CD1c-positive myeloid dendritic cell (primary cell): ENCODE results near the gene PRR12.
"Not testable (repeated sequence)": the region's sequence is repeated elsewhere in the genome, so short reads cannot be mapped to it uniquely, and the experiment has no call there.

ENCODE experiments used
- DNase-seq: peaks from one replicate; pipeline ENCODE4 v3.0.0-alpha.2; 2016; ENCODE audit errors: extremely low spot score

PRR12 gene

DNA sequence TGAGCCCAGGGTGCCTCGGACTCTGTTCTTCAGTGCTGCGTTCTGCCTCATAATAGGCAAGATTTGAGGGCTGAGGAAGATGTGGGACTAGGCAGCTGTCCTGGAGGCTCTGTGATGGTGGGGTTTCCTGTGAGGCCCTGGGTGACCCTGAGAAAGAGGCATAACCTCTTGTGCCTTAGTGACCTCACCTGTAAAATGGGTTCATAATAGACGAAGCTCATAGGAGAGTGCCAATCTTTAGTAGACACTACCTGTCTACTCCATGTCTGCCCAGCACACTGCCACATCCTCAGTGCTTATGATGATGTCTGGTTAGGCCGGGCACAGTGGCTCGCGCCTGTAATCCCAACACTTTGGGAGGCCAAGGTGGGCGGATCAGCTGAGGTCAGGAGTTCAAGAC, 25.6 kb downstream of the PRR12 start:
- DNase-seq, result no peak

DNA sequence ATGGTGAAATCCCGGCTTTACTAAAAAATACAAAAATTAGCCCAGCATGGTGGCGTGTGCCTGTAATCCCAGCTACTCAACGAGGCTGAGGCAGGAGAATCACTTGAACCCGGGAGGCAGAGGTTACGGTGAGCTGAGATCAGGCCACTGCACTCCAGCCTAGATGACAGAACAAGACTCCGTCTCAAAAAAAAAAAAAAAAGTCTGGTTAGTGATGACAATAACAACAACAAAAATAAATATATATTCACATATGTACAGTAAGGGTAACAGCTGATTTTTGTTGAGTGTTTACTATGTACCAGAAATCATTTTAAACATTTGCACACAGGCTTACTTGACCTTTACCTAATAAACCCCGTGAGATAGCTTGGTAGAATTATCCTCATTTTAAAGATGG, 26.0 kb downstream of the PRR12 start:
- no peak for DNase-seq

DNA sequence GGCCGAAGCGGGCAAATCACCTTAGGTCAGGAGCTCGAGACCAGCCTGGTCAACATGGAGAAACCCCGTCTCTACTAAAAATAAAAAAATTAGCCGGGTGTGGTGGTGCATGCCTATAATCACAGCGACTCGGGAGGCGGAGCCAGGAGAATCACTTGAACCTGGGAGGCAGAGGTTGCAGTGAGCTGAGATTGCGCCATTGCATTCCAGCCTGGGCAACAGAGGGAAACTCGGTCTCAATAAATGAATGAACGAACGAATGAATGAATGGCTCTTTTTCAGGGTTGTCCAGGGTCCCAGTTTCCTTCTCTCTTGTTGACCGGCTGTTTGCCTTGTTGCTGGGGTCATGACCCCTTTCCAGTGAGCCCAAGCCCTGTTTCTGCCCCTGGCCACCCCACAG, 26.9 kb downstream of the PRR12 start:
- DNase-seq, result not testable (repeated sequence)

DNA sequence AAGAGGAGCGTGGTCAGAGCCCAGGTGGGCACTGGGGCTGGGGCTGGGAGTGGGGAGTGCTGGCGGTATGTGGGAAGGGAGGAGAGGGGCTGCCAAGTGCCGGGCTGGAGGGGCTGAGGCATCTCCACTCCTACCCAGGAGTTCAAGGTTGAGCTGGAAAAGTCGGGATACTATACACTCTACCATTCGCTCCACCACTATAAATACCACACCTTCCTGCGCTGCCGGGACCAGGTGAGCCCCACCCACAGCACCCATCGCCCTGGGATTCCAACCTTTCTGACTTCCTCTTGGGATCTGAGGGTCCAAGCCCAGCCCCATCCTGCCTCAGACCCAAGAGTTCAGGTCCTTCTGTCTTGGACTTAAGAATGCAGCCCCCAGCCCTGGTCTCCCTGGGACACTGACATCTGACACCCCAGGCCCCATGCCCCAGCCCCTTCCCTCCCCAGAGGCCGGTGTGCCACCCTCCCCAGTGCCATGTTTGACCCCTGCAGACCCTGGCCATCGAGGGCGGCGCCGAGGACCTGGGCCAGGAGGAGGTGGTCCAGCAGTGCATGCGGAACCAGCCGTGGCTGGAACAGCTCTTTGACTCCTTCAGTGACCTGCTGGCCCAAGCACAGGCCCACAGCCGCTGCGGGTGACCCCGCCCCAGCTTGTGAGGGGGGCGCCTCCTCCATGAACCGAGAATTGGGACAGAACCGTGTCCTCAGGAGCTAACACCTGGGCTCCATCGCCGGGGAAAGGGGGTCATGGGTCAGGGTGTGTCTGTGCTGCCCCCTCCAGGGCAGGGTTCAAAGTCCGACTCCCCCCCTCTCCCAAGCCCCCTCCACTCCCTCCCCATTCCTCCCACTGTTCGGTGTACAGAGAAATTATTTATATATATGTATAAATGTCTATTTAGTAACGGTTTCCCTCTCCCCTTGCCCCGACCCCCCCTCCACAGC, 34.3 kb downstream of the PRR12 start:
- DNase-seq, result no peak

DNA sequence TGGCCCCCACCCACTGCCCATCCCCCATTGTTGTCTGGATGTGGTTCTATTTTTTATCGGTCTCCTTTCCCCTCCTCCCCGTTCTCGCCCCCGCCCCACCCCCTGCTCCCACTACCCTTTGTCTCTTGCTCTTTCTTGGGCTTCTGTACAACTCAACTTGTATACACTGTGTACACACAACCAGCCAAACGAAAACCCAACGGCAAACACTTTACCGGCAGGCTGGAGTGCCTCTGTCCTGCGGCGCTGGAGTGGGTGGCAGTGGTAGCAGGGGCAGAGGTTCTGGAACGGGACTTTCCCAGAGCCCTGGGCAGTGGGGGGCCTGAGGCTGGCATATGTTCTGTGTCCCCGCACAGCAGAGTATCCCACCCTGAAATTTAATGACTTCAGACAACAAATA, 35.2 kb downstream of the PRR12 start:
- no peak for DNase-seq

DNA sequence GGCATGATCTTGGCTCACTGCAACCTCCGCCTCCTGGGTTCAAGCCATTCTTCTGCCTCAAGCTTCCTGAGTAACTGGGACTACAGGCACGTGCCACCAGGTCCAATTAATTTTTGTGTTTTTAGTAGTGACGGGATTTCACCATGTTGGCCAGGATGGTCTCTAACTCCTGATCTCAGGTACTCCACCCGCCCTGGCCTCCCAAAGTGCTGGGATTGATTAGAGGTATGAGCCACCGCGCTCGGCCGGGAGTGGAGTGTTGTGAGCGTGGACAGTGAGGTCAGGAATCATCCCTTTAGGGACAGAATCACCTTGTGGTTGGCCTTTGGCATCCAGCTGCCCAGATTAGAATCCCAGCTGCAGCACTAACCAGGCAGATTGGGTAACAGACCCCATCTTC, 38.7 kb downstream of the PRR12 start:
- no peak for DNase-seq

DNA sequence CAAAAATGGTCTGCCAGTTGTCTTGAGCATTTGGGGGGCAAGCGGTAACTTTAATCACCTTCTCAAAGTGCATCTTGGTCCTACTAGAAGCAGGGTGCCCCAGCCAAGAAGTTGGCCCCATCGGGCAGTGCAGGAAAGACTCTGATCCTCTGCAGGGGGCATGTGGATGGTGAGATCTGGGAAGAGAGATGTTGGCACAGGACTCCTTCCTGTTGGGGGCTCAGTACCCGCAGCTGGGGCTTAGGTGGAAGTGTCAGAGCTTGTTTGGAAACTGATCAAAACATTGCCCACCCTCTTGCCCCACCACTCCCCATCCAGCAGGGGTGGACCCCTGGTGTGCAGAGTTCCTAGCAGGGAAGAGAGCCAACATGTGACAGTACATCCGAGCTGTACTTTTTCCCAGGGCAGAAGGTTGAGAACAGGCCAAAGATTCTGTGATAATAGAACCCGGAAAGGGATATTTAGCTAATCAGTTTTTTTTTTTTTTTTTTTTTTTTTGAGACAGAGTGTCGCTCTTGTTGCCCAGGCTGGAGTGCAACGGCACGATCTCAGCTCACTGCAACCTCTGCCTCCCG, 40.1 kb downstream of the PRR12 start:
- no peak for DNase-seq

DNA sequence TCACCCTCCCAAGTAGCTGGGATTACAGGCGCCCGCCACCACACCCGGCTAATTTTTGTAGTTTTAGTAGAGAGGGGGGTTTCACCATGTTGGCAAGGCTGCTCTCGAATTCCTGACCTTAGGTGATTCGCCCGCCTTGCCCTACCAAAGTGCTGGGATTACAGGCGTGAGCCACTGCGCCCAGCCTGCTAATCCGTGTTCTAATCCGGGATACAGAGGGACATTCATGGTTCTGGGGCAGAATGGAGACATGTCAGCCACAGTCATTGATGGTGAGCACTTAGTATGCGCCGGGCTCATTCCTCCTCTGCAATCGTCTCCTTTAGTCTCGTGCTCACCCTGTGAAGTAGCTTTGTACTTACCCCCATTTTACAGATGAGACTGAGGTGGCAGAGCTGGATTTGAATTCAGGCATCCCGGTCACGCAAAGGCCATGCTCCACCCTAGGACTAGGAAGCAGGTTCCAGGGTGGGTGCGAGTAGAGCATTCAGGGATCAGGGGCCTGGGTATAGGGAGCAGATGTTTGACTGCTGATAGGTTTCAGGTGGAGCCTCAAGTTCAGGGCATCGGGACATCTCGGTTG, 40.7 kb downstream of the PRR12 start:
- no peak for DNase-seq

DNA sequence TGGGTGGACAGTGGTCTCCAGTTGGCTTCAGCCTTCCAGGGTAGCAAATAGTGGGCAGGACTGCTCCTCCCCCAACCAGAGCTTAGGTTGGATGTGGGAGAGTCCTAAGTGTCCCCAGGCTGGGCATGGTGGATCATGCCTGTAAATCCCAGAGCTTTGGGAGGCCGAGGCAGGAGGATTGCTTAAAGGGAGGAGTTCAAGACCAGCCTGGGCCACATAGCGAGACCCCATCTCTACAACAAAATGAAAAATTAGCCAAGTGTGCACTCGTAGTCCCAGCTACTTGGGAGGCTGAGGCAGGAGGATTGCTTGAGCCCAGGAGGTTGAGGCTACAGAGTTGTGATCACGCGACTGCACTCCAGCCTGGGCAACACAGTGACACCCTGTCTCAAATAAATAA, 41.6 kb downstream of the PRR12 start:
- DNase-seq, result no peak

DNA sequence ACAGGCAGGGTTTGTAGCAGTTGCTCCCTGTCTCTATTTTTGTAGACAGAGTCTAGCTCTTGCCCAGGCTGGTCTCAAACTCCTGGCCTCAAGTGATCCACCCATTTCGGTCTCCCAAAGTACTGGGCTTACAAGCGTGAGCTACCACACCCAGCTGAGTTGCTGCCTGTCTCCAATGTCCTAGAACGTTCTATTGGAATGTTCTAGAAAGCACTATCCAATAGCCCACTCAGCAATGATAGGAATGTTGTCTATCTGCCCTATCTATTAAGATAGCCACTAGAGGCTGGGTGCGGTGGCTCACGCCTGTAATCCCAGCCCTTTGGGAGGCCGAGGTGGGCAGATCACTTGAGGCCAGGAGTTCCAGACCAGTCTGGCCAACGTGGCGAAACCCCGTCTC, 42.3 kb downstream of the PRR12 start:
- not testable (repeated sequence) for DNase-seq

DNA sequence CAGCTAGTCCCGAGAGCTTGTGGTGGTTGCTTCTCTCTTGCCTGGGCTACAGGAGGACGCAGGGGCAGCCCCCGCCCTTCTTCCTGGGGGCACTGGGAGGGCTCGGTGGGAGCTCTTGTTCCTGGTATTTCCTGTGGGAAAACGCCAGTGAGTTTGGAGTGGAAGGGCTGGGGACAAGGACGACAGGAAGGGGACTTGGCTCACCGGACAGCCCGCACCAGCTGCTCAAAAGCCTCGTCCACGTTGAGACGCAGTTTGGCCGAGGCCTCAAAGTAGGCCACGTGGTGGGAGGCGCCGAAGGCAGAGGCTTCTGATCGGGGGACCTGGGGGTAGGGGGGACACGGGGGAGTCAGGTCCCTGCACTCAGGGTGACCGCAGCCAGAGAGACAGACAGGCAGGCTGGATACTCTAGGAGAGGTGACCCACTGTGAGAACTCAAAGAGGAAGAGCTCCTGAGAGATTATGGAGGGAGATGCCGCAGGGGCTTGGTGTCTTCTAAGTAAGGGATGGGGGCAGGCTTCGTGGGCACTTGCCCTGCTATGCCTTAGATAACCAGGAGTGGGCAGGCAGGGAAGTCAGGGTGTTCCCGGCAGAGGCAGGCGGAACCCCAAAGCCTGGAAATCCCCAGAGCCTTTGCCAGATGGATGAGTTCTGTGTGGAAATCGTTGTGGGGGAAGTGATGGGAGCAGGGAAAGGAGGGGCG, 44.7 kb downstream of the PRR12 start:
- peak; percentile 34 for DNase-seq

DNA sequence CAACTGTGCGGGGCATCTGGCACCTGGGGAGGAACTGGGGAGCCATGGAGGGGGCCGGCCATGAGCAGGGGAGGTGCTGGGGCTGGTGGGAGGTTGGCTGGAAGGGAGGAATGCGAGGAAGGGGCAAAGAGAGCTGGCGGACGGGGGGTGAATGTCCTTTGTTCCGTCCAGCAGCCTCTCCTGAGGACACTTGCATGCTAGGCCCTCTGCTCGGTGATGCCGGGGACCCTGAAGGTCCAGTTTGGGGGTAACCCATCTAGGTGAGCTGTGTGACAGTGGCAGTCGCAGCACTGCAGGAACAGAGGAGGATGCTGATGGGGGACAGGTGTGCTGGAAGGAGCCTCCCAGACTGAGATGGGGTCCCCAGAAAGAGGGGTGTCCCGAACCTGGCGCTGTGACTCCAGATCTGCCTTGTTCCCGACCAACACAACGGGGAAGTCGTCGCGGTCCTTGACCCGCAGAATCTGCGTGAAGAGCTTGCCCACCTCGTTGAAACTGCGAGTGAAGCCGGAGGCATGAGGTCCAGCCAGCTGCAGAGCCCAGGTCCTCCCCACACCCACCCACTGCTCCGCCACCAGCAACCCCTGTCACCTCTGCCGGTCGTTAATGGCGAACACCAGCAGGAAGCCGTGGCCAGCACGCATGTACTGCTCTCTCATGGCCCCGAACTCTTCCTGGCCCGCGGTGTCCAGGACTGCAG, 45.4 kb downstream of the PRR12 start:
- DNase-seq, result no peak

DNA sequence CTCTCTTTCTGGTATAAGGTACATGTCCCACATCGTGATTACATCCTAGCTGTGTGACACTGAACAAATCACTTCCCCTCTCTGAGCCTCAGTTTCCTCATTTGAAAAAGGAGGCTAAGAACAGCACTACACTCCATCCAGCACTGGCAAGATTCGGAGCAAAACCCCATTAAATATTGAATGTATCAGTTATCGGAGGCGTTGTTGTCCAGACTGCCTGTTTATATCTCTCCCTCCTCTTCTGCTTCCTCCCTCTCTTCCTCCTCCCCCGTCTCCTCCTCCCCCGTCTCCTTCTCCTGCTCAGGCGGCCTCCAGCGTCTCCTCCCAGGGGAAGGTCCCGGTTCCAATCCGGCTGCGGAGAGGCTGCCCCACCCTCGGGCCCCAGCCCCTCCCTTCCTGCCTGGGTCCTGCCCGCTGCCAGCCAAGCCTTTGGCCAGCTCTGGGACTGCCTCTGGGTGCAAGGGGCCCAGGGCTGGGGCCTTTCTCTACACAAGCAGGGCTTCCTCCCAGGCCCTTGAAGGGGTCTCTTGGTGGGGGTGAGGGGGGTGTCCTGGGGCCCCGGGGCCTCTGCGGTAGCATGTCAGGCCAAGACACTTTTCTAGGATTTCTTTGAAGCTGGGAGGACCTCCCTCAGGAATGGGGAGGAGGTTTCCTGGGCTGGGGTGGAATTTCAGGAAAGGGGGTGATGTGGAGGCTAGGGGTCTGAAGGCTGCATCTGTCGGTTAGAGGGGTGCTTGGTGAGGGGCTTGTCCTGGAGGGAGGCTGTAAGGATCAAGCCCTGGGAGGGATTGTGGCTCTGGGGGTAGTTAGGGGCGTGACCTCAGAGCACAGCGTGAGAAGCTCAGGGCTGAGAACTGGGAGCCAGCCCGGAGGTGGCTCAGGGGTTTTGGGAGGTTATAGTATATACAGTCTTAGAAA, 47.1 kb downstream of the PRR12 start:
- DNase-seq, result peak; percentile 49

DNA sequence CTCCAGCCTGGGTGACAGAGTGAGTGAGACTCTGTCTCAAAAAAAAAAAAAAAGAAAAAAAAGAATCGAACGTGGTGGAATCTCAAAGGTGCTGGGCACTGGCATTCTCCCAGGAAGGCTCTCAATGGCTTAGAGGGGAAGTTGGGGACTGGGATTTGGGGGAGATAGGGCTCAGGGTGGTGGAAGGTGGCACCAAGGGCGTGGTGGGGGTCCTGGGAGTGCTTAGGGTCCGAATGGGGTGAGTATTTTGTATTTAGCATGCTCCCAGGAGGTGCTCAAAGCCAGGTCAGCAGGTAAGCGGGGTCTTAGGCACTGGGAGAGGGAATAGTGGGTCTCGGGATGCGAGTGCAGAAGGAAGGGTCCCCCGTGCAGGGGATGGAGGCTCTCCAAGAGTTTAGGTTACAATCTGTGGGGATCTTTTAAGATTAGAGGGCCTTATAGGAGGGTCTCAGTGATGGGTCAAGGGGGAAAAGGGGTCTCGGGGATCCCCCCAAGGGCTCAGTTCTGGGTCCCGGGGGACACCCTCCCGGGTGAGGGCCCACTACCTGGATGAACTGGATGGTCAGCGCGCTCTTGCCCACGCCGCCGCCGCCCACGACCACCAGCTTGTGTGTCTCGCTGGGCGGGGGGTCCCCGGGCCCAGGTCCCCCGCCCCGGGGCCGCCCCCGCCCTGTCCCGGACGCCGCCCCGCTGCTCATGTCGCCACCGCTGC, 48.6 kb downstream of the PRR12 start:
- no peak for DNase-seq

DNA sequence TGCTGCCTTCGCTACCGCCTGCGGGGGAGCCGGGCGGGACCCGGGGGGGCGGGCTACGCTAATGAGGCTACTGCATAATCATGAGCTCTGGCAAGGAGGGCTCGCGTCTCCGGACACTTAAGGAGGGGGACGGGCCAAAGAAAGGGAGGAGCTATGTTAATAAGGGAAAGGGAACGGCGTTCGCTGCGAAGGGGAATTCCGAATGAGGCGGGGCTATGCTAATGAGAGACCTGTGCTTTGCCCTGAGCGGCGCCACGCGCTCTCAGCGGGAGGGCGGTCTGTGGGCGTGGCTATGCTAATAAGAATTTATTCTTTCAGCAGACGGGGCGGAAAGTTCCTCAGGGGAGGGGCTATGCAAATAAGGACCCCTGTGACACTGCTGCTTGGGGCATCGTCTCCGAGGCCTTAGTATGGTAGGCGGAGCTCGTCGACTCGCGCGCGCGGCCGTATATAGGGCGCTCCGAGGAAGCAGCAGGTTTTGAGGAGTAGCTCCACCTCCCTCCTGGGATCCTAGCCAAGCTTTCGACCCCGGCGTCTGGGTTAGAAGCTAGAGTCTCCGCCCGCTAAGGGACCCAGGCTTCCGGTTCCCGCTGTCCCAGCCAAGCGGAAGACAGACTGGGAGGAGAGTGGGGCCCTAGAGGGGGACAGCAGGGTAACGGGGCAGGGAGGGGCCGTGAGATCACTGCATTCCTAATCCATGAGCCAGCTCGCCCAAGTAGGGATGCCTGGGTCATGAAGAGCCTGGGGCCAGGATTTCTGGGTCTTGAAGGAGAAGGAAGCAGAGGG, 49.3 kb downstream of the PRR12 start, which contains the start of gene RRAS:
Gene RRAS, minus strand, starts transcription at position 31 of the 786 bp plus-strand sequence. CDS start 45 bp downstream, outside the sequence.
- DNase-seq, result peak; percentile 100

DNA sequence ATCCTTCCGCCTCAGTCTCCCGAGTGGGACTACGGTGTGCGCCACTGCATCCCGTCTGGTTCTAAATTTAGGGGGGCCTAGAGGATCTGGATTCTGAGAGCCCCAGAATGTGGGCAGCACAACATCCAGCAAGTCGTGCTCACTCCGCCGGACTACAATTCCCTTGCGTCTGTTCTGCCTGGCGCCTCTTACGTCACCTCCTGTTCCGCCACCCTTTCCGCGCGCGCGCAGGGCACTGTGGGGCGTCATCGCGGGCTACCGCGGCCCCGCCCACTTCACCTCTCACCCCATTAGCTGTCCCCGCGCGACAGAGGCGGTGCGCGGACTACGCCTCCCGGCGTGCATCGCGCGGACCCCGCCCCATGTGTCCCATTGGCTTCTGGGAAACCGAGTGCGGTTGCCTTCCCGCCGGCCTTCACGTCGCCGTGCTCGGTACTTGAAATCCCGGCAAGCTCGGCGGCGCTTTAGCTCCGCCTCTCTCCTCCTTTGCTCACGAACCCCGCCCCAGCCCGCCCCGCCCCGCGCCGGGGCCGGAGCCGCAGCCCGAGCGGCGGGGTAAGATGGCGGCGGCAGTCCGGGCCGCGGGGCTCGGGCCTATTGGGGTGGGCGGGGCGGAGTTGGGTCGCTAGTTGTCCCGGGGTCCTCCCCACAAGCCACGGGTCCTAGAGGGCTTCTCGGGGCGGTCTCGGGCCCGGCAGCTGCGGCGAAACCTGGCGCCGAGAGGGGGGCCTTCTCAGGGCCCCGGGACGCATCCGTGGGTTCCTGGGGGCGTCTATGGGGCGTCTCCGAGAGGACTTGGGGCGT, 50.9 kb downstream of the PRR12 start, which contains the start of gene SCAF1:
Gene SCAF1, plus strand, starts transcription at position 522 of the 804 bp plus-strand sequence. CDS start 2,818 bp downstream, outside the sequence.
- DNase-seq, result peak; percentile 100

DNA sequence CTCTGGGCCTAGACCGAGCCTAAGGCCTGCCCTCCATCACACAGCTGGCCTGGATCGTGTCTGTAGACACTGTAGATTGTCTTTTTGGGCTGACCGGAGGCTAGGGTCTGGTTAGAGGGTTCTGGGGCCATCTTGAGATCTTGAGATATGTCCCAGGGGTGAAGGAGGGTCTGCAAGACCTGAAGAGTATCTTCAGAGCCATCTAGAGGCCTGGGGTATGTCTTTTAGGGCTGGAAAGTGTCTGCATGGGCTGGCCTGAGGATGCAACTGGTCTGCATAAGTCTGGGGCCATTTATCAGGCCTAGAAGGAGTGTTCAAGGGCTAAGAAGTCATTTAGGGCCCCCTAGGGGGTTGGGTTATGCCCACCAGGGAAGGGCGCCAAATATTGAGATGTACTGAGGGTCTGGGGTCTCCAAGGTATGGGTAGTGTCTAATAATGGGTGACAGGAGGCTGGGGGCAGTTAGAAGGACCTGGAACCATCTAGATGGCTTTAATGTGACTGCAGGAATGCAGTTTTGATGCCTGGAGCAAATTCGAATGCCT, 51.6 kb downstream of the PRR12 start:
- no peak for DNase-seq

DNA sequence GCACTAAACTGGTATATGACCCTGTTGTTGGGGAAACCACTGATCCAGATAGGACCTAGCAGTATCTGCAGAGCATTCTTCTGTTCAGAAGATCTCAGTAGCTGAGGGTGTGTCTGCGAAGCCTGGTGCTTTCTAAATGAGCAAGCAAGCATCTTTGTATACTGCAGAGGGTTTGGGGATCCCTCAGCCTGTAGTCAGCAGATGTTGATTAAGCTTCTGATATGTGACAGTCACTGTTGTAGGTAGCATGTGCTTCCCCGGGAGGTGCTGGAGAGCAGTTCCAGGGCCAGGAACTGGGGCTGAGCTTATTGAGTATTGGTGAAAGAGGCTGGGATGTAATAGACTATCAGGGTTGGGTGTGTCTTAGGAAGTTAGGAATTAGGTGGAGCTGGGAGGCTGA, 52.5 kb downstream of the PRR12 start:
- no peak for DNase-seq
